Hematopoietic multipotent progenitor cell treated with erythropoietin and hydrocortisone succinate and interleukin-3 and kit ligand, for 6 days (in vitro differentiated cells): ENCODE measurements around the gene CD200R1.
A peak's percentile ranks its signal among the peaks of the same experiment; 100 is the strongest.

ENCODE experiments used
- DNase-seq: peaks from one replicate; pipeline ENCODE4 v3.0.0-alpha.2; 2015

CD200R1 gene, protein sequence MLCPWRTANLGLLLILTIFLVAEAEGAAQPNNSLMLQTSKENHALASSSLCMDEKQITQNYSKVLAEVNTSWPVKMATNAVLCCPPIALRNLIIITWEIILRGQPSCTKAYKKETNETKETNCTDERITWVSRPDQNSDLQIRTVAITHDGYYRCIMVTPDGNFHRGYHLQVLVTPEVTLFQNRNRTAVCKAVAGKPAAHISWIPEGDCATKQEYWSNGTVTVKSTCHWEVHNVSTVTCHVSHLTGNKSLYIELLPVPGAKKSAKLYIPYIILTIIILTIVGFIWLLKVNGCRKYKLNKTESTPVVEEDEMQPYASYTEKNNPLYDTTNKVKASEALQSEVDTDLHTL

DNA sequence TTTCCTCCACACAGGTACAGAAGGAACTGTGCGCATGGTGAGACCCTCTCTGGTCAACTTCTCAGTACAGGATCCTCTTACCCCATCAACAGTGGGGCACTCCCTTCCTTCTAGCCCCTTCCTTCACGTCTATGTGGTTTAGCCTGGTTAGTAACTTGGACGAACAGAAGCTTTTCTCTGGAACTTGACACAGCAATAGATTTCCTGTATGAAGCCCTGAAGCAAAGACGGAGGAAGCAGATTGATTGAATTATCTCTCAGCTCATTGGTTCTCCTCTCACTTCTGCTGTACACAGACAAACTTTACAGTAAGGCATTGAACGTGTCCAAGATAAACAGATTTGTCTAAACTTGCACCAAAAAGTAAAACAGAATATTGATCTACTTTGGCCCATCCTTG, at the start of gene CD200R1:
TSS of gene CD200R1 (minus strand) at position 210 of the 400 bp plus-strand sequence. CDS start 246 bp downstream, outside the sequence.
- peak; percentile 42 for DNase-seq

DNA sequence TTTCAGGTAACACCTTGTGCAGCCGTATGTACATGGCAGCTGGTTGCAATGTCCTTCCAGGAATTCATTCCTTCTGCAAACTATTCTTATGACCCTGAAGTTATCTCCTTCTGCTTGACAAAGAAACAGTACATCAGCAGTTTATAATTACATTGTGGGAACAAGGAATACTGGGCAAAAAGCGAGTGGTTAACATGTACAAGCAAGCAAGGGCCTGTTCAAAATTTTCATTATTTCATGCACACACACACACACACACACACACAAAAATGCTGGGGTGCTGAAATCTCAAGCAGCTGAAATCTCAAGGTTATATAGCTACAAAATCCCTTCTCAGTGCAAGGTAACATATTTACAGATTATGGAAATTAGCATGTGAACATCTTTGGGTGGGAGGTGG, 46.6 kb upstream of the CD200R1 start:
- no peak for DNase-seq

DNA sequence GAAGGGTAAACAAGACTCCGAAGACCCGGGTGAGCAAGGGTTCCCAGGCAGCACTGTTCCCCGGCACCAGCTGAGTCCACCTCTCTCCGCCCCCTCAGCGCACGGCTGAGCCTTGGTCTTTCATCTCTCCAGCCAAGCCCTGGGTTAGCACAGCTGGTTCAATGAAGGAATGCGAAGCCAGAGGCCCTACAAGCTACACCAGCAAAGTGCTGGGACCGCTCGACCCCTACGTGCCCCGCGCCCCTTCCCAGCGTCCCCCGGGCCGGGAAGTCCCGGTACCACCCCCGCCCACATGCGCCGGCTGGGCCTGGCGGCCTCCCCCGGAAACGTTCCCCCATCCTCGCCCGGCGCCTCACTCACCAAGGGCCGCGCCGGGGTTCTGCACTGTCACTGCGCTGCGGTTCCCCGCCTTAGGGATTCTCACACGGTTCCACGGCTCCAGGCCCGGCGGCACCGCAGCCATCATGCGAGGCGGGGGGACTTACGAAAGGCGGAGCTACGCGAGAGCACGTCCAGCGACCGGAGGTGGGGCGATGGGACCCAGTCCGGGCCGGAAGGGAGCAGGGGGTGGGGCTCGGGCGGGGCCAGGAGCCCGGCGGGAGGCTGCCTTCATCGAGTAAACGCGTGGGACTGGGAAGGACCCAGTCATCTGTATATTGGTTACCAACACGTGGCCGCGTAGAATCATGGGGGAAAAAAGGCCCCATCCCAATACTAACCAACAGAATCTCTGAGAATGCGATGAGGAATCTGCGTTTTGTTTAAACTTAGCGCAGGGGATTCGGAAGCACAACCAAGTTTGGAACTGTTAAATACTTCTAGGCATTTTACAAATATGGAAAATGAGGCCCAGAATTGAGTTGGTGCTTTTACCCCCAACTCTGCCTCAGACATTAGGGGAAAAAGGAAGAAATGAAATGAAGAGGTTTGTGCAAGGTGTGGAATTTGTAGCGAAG, 44.6 kb upstream of the CD200R1 start:
- DNase-seq: peak; percentile 96

- peak; percentile 36 for DNase-seq
Measured at GRCh38 chr3:113018536-113019181, 43.8 kb upstream of the CD200R1 start.

DNA sequence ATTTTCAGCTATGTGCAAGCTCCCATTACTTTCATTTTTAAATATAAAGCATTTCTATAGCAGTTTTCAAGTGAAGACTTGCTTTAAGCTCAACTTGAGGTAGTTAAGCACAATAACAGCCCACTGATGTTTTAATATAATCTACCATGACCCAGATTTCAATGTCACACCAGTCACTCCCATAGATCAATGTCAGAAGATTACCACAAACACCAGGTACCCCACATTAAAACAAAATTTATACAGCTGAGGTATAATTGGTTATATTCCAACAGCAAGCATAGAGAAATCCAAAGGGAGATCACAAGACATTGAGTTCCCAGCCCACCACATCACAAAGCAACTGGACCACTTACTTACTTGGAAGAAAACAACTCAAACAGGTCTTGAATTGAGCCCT, 38.7 kb upstream of the CD200R1 start:
- no peak for DNase-seq

GRCh38 chr3:113008117-113008516, 33.2 kb upstream of the CD200R1 start:
- no peak for DNase-seq

- no peak for DNase-seq
Measured at GRCh38 chr3:113006359-113007056, 31.6 kb upstream of the CD200R1 start.

DNA sequence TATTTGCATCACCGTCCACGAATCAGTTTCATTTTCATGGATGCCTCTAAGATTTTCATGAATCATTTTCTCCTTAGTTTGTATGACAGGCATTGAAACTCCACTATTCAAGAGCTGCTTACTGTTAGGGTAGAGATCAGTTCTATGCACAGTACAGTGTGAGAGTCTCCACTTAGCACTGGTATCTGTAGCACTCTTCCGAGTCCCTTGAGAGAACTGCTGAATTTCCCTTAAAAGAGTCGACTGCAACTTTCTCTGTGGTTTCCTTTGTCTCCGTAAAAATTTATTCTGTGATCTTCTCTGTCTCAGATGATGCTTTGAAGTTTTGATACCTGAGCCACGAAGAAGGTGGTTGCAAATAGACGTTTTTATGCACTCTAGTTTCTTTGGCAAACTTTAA, 30.7 kb upstream of the CD200R1 start:
- DNase-seq: no peak

- no peak for DNase-seq
Measured at GRCh38 chr3:113002679-113003078, 27.8 kb upstream of the CD200R1 start.

DNA sequence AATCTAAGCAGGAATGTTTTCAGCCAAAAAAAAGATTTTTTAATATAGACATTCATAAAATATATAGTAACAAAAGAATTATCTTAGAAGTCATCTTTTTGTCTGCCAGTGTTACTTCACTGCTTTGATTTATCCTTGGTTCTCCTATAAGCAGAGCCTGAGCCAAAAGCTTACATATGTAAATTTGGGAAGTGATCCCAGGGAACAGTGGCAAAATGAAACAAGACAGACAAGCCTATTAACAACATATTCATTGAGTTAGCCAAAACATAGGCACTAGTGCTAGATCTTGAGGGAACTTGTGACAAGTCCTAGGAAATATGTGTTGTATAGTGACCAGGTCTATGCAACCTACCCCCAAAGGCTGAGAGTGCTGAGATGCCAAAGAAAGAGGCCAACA, 27.1 kb upstream of the CD200R1 start:
- DNase-seq: no peak

DNA sequence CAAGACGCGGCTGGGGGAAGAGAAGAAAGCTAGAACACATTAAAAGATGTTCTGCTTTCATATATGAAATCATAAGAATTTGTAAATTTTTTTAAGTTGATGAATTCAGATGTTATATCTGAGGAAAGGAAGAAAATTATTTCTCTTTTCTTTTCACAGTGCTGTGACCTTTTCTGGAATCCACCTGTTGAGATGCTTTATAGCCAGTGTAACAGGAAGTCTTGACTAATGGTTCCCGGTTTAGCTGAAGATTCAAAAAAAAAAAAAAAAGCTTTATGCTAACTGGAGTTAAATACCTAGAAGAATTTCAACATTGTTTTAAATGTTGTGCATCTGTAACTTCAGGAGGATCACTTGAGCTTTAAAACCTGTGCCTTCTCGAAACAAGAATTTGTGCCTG, 25.8 kb upstream of the CD200R1 start:
- no peak for DNase-seq

- no peak for DNase-seq
Measured at GRCh38 chr3:112995800-112996199, 20.9 kb upstream of the CD200R1 start.

DNA sequence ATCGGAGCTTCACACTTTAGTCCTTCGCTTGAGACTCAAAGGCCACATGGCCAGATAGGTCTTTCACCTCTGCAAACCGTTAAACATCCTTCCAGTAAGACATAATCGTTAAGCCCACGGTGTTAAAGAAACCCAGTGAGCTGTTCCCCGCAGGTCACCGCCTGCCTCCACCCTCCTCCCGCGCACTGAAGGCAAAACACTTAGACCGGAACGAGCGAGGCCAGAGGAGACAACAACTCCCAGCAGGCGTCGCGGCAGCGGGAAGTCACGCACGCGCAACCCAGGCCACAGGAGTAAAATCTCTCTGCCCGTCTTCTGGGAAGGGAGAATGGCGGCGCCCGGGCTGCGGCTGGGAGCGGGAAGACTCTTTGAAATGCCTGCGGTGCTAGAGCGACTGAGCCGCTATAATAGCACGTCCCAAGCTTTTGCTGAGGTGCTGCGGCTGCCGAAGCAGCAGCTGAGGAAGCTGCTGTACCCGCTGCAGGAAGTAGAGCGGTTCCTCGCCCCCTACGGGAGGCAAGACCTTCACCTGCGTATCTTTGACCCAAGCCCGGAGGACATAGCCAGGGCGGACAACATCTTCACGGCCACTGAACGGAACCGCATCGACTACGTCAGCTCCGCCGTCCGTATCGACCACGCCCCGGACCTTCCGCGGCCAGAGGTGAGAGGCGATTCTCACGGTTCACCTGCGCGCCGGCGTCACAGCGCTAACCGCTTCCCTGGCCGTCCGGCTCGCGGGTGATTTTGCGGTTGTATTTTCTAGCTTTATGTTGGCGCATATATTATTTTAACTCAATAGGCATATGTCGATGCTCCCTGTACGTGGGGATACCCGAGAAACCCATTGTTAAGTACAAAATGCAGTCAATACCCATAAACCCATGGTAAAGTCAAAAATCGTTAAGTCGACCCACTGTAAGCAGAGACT, 16.0 kb upstream of the CD200R1 start, which contains the start of gene GTPBP8:
TSS of gene GTPBP8 (plus strand) at position 313 of the 931 bp plus-strand sequence. CDS start at position 329, 16 bp downstream.
- peak; percentile 96 for DNase-seq

DNA sequence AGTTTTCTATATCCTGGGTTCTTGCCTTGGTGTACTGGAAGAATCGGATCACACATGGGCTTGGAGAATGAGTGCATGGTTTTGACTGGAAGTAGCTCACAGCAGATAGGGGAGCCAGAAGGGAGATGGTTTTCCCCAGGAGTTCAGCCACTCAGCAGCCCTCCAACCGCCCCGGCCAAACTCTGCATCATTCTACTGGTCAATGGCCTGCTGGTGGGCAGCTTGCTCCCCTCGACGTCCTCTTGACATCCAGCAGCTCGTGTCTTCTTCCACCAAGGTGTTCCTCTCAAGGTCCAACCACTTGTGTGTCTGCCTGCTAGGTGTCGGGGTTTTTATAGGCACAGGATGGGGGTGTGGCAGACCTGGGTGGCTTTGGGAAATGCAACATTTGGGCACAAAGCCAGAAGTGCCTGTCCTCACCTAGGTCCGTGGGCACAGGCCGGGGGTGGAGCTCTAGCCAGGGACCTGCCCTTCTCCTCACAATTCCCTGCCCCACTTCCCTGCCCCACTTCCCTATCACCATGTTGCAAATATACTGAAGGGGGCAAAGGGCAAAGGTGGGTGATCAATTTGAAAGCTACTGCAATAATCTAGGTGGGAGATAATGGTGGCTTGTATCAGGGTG, 12.9 kb upstream of the CD200R1 start:
- DNase-seq: no peak

GRCh38 chr3:112984485-112984884, 9.6 kb upstream of the CD200R1 start:
- peak; percentile 20 for DNase-seq

DNA sequence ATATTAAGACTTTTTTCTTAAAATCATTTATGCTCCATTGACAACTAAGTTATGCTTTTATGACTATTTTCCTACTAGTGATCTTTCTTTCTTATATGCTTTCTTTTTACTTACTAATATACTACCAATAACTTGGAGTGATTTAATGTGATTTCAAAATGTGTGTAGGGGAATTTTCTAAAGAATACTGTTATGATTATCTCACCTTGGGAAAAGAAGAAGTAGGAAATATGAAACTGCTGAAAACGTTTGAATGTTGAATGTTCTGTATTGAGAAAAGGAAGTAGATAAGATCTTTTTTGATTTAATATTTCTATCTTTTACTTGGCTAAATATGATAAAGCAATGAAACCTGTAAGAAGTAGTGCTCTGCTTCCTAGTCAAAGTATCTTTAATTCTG, 7.8 kb upstream of the CD200R1 start:
- DNase-seq: no peak

- no peak for DNase-seq
Measured at GRCh38 chr3:112980080-112980479, 5.2 kb upstream of the CD200R1 start.

GRCh38 chr3:112979244-112979832, 4.4 kb upstream of the CD200R1 start:
- peak; percentile 84 for DNase-seq

DNA sequence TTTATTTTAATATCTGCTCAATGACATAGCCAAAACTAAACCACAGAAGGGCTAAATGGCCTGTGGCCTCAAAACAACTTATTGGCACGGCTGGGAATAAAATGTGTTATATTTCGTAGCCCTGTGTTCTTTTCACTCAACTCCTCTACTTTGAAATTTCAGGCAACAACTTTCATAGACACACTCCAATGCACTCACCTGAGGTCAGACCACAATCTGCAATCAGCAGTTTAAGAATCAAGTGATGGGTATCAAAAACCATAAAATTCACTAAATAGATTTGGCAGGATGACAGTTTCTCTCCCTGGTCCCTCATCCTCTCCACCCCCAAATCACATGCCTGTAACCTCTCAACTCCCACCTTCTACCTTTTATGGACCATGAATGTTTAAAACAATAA, 2.0 kb upstream of the CD200R1 start:
- no peak for DNase-seq

DNA sequence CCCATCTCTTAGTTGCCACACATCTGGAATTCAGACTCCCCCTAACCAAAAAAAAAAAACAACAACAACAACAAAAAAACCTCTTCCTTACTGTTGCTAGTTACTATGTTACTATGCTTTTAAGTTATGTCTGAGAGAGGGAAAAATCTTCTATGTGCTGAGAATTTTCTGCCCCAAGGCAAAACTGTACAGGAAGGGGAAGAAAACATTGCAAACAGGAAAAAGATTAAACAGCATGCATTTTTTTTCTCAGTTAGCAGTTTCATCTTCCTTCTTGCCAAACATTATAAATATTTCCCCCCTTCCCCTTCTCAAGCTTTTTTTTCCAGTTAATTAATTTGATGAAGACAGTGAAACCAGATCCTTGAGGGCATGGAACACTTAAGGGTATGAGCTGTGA, 1.1 kb upstream of the CD200R1 start:
- no peak for DNase-seq

DNA sequence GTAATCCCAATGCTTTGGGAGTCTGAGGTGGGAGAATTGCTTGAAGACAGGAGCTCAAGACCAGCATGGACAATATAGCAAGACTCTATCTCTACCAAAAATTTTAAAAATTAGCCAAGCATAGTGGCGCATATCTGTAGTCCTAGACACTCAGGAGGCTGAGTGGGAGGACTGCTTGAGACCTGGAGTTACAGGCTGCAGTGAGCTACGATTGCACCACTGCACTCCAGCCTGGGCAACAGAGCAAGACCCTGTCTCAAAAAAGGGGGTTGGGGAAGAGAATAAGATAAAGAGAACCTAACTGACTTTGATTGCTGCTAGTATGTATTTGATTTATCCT, 755 bp downstream of the CD200R1 start:
- no peak for DNase-seq
